Activated CD8-positive, alpha-beta T cell treated with anti-CD3 and anti-CD28 coated beads, Interleukin-2, amount 10 ng/mL, durations not matched to agents 7 days and 5 days (primary cell): ENCODE data around the gene ROBO4. TPM values are rescaled to one million over a fixed set of nuclear protein-coding genes. Genes with fewer than 3 reads are reported as not detected.
A peak's percentile ranks its signal among the peaks of the same experiment; 100 is the strongest.

ENCODE experiments used
- ATAC-seq: fragments of 150-1000 bp; cut with Tn5 transposase; one replicate; pipeline ENCODE4 v1.10.0; 2021; ENCODE audit warnings: moderate library complexity
- CTCF ChIA-PET: fragments of 350-600 bp; sonication (Branson Sonifier 250); formaldehyde crosslinking; loops from one replicate; lab custom pipeline; 2021; ENCODE audit warnings: antibody characterized with exemption; lab: Charles Lee
- POLR2A ChIA-PET: fragments of 350-600 bp; sonication (Branson Sonifier 250); formaldehyde crosslinking; loops from one replicate; lab custom pipeline; 2021; ENCODE audit warnings: antibody characterized with exemption; lab: Charles Lee
- DNase-seq: peaks from one replicate; pipeline ENCODE4 v3.0.0-alpha.2; 2020
- H3K27ac Mint-ChIP-seq: one replicate; pipeline ENCODE4 v1.8.0; 2021; ENCODE audit warnings: mild to moderate bottlenecking, mixed read lengths
- H3K27me3 Mint-ChIP-seq: one replicate; pipeline ENCODE4 v1.8.0; 2021; ENCODE audit warnings: low read depth, mixed read lengths
- H3K36me3 Mint-ChIP-seq: one replicate; pipeline ENCODE4 v1.8.0; 2021; ENCODE audit warnings: low read depth, mixed read lengths
- H3K4me1 Mint-ChIP-seq: one replicate; pipeline ENCODE4 v1.8.0; 2021; ENCODE audit warnings: low read depth, mixed read lengths
- H3K4me3 Mint-ChIP-seq: one replicate; pipeline ENCODE4 v1.8.0; 2021; ENCODE audit warnings: mild to moderate bottlenecking, mixed read lengths
- H3K9me3 Mint-ChIP-seq: one replicate; pipeline ENCODE4 v1.8.0; 2022; ENCODE audit warnings: mixed read lengths; ENCODE audit not compliant: insufficient read depth
- total RNA-seq, 2 experiments: library from RNA; stranded (reverse); gene quantifications; one replicate each; pipeline ENCODE4 v1.2.3, GENCODE V29; 2021

ROBO4 gene
- total RNA-seq: under 1 TPM in 1 of 2 experiments, not detected in 1; 0.05 TPM

GRCh38 chr11:124897674-124898262 is at the start of gene ROBO4:
Gene ROBO4, minus strand, starts transcription at chr11:124897865. Its CDS starts 70 bp downstream, at chr11:124897795.
- Mint-ChIP-seq H3K27ac (no peak within 1 kb of the TSS), H3K36me3 (no peaks in the 10 kb centered on the region), H3K4me3 (no peak within 1 kb of the TSS), H3K4me1 (peaks cover 11% of the 10 kb centered on the region), H3K9me3 (no peaks in the 10 kb centered on the region), H3K27me3 (peaks cover 29% of the 10 kb centered on the region)
- POLR2A ChIA-PET: interaction anchor here (1.0 kb wide), 1 partner anchor 56 kb away, joined by 3 read pairs; no protein-coding TSS in a partner anchor
- no peak for ATAC-seq
- no peak for DNase-seq
- CTCF ChIA-PET: interaction anchor here (0.6 to 1.6 kb wide), 7 partner anchors 9 to 56 kb away, joined by 3 to 6 read pairs (median 3); partner anchors contain the start of gene CCDC15

GRCh38 chr11:124946735-124947141 is 49.1 kb upstream of the ROBO4 start:
- CTCF ChIA-PET: no interaction called here
- no peaks in the 10 kb centered on the region for H3K27me3 Mint-ChIP-seq
- POLR2A ChIA-PET: no interaction called here
- H3K4me1 Mint-ChIP-seq: peaks cover 20% of the 10 kb centered on the region
- ATAC-seq: no peak
- peaks cover 22% of the 10 kb centered on the region for H3K36me3 Mint-ChIP-seq
- peaks cover 18% of the 10 kb centered on the region for H3K9me3 Mint-ChIP-seq
- no peak for DNase-seq
- no peak overlapping the region for H3K27ac Mint-ChIP-seq
- no peak overlapping the region for H3K4me3 Mint-ChIP-seq

- Mint-ChIP-seq H3K4me1 (peaks cover 20% of the 10 kb centered on the region), H3K27ac (no peak overlapping the region), H3K36me3 (peaks cover 22% of the 10 kb centered on the region), H3K4me3 (no peak overlapping the region), H3K9me3 (peaks cover 18% of the 10 kb centered on the region), H3K27me3 (no peaks in the 10 kb centered on the region)
- no peak for DNase-seq
- ChIA-PET POLR2A (no interaction called here), CTCF (interaction anchor here (1.6 kb wide), 1 partner anchor 70 kb away, joined by 7 read pairs; no protein-coding TSS in a partner anchor)
- ATAC-seq: no peak
Measured at GRCh38 chr11:124945826-124946225, 48.2 kb upstream of the ROBO4 start.

GRCh38 chr11:124944565-124944964 is 46.9 kb upstream of the ROBO4 start:
- no peak overlapping the region for H3K4me3 Mint-ChIP-seq
- DNase-seq (no peak), ATAC-seq (no peak)
- H3K27ac Mint-ChIP-seq: no peak overlapping the region
- peaks cover 19% of the 10 kb centered on the region for H3K36me3 Mint-ChIP-seq
- H3K27me3 Mint-ChIP-seq: no peaks in the 10 kb centered on the region
- peaks cover 18% of the 10 kb centered on the region for H3K9me3 Mint-ChIP-seq
- POLR2A ChIA-PET: no interaction called here
- CTCF ChIA-PET: interaction anchor here (0.7 to 1.6 kb wide), 5 partner anchors 10 to 181 kb away, joined by 3 to 7 read pairs (median 3); no protein-coding TSS in a partner anchor
- H3K4me1 Mint-ChIP-seq: peaks cover 20% of the 10 kb centered on the region

- ChIA-PET CTCF (interaction anchor here (0.6 to 1.3 kb wide), 5 partner anchors 9 to 180 kb away, joined by 3 to 4 read pairs (median 3); partner anchors contain the start of gene CCDC15), POLR2A (interaction anchor here (0.8 kb wide), 1 partner anchor 9 kb away, joined by 4 read pairs; no protein-coding TSS in a partner anchor)
- no peak overlapping the region for H3K4me3 Mint-ChIP-seq
- peak overlapping the region; percentile 66 for H3K27ac Mint-ChIP-seq
- peaks cover 20% of the 10 kb centered on the region for H3K4me1 Mint-ChIP-seq
- no peak for DNase-seq
- no peaks in the 10 kb centered on the region for H3K27me3 Mint-ChIP-seq
- H3K36me3 Mint-ChIP-seq: peaks cover 13% of the 10 kb centered on the region
- peaks cover 12% of the 10 kb centered on the region for H3K9me3 Mint-ChIP-seq
- ATAC-seq: peak; percentile 42
Measured at GRCh38 chr11:124943741-124944140, 46.1 kb upstream of the ROBO4 start.

- no peak overlapping the region for H3K4me3 Mint-ChIP-seq
- no peaks in the 10 kb centered on the region for H3K27me3 Mint-ChIP-seq
- no peak overlapping the region for H3K27ac Mint-ChIP-seq
- no peak for DNase-seq
- peaks cover 7% of the 10 kb centered on the region for H3K9me3 Mint-ChIP-seq
- H3K4me1 Mint-ChIP-seq: peaks cover 18% of the 10 kb centered on the region
- peaks cover 8% of the 10 kb centered on the region for H3K36me3 Mint-ChIP-seq
- ATAC-seq: no peak
- ChIA-PET POLR2A (interaction anchor here (0.8 kb wide), 1 partner anchor 10 kb away, joined by 4 read pairs; no protein-coding TSS in a partner anchor), CTCF (interaction anchor here (0.6 to 1.1 kb wide), 3 partner anchors 11 to 17 kb away, joined by 3 to 4 read pairs (median 3); partner anchors contain the start of gene CCDC15)
Measured at GRCh38 chr11:124943254-124943616, 45.6 kb upstream of the ROBO4 start.

- no peak for ATAC-seq
- POLR2A ChIA-PET: interaction anchor here (1.2 kb wide), 1 partner anchor 11 kb away, joined by 3 read pairs; no protein-coding TSS in a partner anchor
- no peak overlapping the region for H3K27ac Mint-ChIP-seq
Measured at GRCh38 chr11:124942466-124943253, 45.0 kb upstream of the ROBO4 start.

GRCh38 chr11:124941703-124942102 is 44.0 kb upstream of the ROBO4 start:
- DNase-seq (no peak), ATAC-seq (no peak)
- H3K27me3 Mint-ChIP-seq: peaks cover 4% of the 10 kb centered on the region
- H3K27ac Mint-ChIP-seq: no peak overlapping the region
- peaks cover 17% of the 10 kb centered on the region for H3K4me1 Mint-ChIP-seq
- CTCF ChIA-PET: interaction anchor here (0.8 to 2.3 kb wide), 3 partner anchors 8 to 65 kb away, joined by 3 to 8 read pairs (median 3); no protein-coding TSS in a partner anchor
- POLR2A ChIA-PET: interaction anchor here (1.2 to 1.3 kb wide), 2 partner anchors 9 to 12 kb away, joined by 3 to 6 read pairs; no protein-coding TSS in a partner anchor
- peaks cover 2% of the 10 kb centered on the region for H3K36me3 Mint-ChIP-seq
- no peak overlapping the region for H3K4me3 Mint-ChIP-seq
- no peaks in the 10 kb centered on the region for H3K9me3 Mint-ChIP-seq

More at GRCh38 chr11:124942466-124943253, 45.0 kb upstream of the ROBO4 start:
- CTCF ChIA-PET: interaction anchor here (0.6 to 2.3 kb wide), 3 partner anchors 7 to 66 kb away, joined by 3 to 8 read pairs (median 3); no protein-coding TSS in a partner anchor
- peaks cover under 1% of the 10 kb centered on the region for H3K9me3 Mint-ChIP-seq
- H3K27me3 Mint-ChIP-seq: no peaks in the 10 kb centered on the region
- peaks cover 17% of the 10 kb centered on the region for H3K4me1 Mint-ChIP-seq
- DNase-seq: no peak
- H3K36me3 Mint-ChIP-seq: peaks cover 2% of the 10 kb centered on the region
- H3K4me3 Mint-ChIP-seq: no peak overlapping the region

GRCh38 chr11:124938970-124939369 is 41.3 kb upstream of the ROBO4 start:
- Mint-ChIP-seq H3K27ac (no peak overlapping the region), H3K27me3 (peaks cover 10% of the 10 kb centered on the region), H3K4me3 (no peak overlapping the region), H3K36me3 (no peaks in the 10 kb centered on the region), H3K4me1 (peaks cover 14% of the 10 kb centered on the region), H3K9me3 (no peaks in the 10 kb centered on the region)
- POLR2A ChIA-PET: no interaction called here
- ATAC-seq (no peak), DNase-seq (no peak)
- CTCF ChIA-PET: interaction anchor here (1.6 kb wide), 1 partner anchor 10 kb away, joined by 3 read pairs; no protein-coding TSS in a partner anchor

GRCh38 chr11:124938206-124938765 is 40.6 kb upstream of the ROBO4 start:
- H3K27ac Mint-ChIP-seq: no peak overlapping the region
- ChIA-PET POLR2A (no interaction called here), CTCF (interaction anchor here (0.9 to 1.6 kb wide), 2 partner anchors 10 to 20 kb away, joined by 3 read pairs; no protein-coding TSS in a partner anchor)
- peaks cover 8% of the 10 kb centered on the region for H3K4me1 Mint-ChIP-seq
- H3K9me3 Mint-ChIP-seq: no peaks in the 10 kb centered on the region
- H3K36me3 Mint-ChIP-seq: no peaks in the 10 kb centered on the region
- peaks cover 10% of the 10 kb centered on the region for H3K27me3 Mint-ChIP-seq
- DNase-seq (no peak), ATAC-seq (no peak)
- no peak overlapping the region for H3K4me3 Mint-ChIP-seq

GRCh38 chr11:124937336-124937935 is 39.8 kb upstream of the ROBO4 start:
- peaks cover 10% of the 10 kb centered on the region for H3K27me3 Mint-ChIP-seq
- H3K4me1 Mint-ChIP-seq: no peaks in the 10 kb centered on the region
- no peaks in the 10 kb centered on the region for H3K9me3 Mint-ChIP-seq
- no peak overlapping the region for H3K4me3 Mint-ChIP-seq
- no peak overlapping the region for H3K27ac Mint-ChIP-seq
- DNase-seq (no peak), ATAC-seq (no peak)
- H3K36me3 Mint-ChIP-seq: no peaks in the 10 kb centered on the region
- ChIA-PET POLR2A (no interaction called here), CTCF (interaction anchor here (3.1 kb wide), 1 partner anchor 12 kb away, joined by 10 read pairs; no protein-coding TSS in a partner anchor)
